Smooth muscle cell of the brain vasculature (primary cell): ENCODE data around the gene COPS7A.
"Not testable (repeated sequence)": the region's sequence is repeated elsewhere in the genome, so short reads cannot be mapped to it uniquely, and the experiment has no call there.

Experiments used
- DNase-seq: peaks from one replicate; pipeline ENCODE4 v3.0.0-alpha.2; 2012; ENCODE audit warnings: low read depth, low spot score

Gene COPS7A

DNA sequence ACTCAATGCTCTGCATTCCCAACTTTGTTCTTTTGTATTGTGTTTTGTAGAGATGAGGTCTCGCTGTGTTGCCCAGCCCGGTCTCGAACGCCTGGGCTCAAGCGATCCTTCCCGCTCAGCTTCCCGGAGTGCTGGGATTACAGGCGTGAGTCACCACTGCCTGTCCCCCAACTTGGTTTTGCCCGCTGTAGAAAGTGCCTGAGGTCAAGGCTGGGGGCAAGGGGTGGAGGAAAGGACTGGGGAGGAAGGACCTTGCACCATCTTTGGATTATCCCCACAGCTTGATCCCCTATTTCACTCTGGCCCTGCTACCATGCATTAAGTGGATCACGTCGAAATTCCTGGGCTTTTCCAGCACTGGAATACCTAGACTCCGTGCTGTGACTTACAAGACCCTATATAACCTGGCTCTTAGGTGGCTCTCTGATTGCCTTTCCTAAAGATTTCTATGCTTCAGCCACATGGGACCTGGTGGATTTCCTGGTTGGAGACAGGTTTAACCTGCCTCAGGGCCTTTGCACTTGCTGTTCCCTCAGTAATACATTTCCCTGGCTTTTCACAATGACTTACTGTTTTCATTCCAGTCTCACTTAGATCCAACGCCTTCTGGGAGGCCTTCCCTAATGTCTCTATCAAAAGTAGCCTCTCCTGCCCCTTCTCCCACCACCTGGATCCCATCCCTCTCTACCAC is 22.6 kb upstream of the COPS7A start:
- no peak for DNase-seq

DNA sequence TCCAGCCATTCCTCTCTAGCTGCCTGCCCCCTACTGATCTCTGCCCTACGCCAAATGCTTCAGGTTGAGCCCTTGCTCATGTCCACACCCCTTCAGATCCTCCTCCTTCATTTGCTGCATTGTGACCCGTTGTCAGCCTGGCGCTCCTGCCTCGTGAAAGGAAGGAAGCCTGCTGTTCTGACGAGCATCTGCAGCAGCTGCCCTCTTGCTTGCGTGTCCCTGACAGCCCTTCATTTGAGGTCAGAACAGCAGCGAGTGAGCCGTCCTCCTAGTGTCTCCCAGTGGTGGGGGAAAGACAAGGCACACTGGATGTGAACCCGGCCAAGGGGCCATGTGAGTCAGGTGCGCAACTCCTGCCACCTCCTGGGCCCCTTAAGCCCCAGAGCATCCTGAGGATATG is 20.2 kb upstream of the COPS7A start:
- DNase-seq = no peak

DNA sequence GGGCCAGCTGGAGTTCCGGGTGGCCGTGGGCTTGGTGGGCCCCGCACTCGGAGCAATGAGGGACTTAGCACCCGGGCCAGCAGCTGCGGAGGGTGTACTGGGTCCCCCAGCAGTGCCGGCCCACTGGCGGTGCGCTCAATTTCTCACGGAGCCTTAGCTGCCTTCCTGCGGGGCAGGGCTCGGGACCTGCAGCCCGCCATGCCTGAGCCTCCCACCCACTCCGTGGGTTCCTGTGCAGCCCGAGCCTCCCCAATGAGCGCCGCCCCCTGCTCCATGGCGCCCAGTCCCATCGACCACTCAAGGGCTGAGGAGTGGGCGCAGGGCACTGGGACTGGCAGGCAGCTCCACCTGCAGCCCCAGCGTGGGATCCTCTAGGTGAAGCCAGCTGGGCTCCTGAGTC is 15.5 kb upstream of the COPS7A start:
- not testable (repeated sequence) for DNase-seq

DNA sequence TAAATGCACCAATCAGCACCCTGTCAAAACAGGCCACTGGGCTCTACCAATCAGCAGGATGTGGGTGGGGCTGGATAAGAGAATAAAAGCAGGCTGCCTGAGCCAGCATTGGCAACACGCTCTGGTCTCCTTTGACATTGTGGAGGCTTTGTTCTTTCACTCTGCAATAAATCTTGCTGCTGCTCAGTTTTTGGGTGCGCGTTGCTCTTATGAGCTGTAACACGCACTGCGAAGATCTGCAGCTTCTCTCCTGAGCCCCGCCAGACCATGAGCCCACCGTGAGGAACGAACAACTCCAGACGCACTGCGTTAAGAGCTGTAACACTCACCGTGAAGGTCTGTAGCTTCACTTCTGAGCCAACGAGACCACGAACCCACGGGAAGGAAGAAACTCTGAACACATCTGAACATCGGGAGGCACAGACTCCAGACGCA is 14.9 kb upstream of the COPS7A start:
- no peak for DNase-seq

DNA sequence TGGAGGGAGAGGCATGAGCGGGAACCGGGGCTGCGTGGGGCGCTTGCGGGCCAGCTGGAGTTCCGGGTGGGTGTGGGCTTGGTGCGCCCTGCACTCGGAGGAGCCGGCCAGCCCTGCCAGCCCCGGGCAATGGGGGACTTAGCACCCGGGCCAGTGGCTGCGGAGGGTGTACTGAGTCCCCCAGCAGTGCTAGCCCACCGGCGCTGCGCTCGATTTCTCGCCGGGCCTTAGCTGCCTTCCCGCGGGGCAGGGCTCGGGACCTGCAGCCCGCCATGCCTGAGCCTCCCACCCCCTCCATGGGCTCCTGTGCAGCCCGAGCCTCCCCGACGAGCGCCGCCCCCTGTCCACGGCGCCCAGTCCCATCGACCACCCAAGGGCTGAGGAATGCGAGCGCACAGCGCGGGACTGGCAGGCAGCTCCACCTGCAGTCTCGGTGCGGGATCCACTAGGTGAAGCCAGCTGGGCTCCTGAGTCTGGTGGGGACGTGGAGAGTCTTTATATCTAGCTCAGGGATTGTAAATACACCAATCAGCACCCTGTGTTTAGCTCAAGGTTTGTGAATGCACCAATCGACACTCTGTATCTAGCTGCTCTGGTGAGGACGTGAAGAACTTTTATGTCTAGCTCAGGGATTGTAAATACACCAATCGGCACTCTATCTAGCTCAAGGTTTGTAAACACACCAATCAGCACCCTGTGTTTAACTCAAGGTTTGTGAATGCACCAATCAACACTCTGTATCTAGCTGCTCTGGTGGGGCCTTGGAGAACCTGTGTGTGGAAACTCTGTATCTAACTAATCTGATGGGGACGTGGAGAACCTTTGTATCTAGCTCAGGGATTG is 7.6 kb upstream of the COPS7A start:
- DNase-seq = not testable (repeated sequence)

DNA sequence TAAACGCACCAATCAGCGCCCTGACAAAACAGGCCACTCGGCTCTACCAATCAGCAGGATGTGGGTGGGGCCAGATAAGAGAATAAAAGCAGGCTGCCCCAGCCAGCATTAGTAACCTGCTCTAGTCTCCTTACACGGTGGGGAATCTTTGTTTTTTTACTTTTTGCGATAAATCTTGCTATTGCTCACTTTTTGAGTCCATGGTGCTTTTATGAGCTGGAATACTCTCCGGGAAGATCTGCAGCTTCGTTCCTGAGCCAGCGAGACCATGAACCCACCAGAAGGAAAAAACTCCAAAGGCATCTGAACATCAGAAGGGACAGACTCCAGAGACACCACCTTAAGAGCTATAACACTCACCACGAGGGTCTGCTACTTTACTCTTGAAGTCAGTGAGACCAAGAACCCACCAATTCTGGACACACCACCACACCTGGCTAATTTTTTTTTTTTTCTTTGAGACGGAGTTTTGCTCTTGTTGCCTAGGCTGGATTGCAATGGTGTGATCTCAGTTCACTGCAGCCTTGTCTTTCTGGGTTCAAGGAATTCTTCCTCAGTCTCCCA is 6.9 kb upstream of the COPS7A start:
- no peak for DNase-seq

DNA sequence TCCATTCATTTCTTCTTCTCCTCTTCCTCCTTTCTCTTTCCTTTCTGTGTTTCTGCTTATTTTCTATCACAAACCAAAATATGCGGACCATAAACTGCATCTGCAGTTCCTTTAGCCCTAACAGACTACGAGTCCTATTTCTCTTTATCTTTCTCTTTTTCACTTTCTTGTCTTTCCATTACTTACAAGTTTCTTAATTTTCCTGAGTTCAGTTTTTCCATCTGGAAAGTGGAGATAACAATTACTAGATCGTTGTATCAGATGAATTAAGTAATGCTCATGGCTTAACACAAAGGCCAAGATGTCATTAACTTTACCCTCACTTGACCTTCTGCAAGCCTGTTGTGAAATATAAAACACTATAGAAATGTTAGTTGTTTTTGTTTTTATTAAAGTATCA is 983 bp upstream of the COPS7A start:
- no peak for DNase-seq

DNA sequence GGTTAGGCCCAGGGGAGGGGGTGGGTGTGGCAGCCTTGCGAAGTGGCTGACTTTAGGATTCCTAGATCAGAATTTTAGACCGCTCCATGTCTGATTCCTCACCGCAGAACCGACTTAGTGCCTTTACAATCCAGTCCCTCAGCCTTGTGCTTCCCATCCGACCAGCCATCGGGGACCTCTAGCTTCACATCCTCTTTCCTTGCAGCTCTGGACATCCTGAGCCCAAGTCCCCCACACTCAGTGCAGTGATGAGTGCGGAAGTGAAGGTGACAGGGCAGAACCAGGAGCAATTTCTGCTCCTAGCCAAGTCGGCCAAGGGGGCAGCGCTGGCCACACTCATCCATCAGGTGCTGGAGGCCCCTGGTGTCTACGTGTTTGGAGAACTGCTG is 557 bp downstream of the COPS7A start:
- DNase-seq = no peak

DNA sequence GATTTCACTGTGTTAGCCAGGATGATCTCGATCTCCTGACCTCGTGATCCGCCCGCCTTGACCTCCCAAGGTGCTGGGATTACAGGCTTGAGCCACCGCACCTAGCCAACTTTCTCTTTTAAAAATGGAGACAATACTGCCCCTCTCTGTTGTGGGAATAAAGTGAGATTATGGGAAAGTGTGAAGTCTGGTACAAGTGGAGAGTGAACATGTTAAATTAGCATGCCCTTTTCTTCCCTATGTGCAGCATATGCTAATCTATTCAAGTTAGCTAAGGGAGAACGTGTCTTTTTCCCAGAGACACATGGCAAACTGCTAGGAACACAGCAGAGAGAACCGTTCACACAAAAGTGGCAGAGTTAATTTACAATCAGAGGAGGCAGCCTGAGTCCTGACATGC is 1.5 kb downstream of the COPS7A start:
- DNase-seq = no peak

DNA sequence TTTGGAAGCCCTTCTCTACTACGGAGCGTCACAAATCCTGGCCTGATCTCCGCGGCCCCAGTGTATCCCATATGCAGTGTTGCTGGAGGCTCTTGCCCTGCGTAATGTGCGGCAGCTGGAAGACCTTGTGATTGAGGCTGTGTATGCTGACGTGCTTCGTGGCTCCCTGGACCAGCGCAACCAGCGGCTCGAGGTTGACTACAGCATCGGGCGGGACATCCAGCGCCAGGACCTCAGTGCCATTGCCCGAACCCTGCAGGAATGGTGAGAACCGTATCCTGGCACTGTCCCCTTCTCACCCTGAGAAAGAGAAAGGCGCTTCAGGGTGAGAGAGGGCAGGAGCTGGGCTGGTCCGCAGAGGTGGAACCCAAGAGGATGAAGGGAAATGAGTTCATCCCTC is 5.3 kb downstream of the COPS7A start:
- DNase-seq = no peak

DNA sequence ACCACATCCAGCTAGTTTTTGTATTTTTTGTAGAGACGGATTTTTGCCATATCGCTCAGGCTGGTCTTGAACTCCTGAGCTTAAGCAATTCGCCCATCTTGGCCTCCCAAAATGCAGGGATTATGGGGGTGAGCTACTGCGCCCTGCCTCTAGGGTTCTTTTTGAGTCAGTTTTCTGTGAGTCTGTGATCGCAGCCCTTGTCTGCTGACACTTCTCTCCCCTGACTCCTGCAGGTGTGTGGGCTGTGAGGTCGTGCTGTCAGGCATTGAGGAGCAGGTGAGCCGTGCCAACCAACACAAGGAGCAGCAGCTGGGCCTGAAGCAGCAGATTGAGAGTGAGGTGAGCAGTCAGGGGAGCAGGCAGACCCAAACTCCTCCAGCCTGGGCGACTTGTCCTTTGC is 6.3 kb downstream of the COPS7A start:
- no peak for DNase-seq

DNA sequence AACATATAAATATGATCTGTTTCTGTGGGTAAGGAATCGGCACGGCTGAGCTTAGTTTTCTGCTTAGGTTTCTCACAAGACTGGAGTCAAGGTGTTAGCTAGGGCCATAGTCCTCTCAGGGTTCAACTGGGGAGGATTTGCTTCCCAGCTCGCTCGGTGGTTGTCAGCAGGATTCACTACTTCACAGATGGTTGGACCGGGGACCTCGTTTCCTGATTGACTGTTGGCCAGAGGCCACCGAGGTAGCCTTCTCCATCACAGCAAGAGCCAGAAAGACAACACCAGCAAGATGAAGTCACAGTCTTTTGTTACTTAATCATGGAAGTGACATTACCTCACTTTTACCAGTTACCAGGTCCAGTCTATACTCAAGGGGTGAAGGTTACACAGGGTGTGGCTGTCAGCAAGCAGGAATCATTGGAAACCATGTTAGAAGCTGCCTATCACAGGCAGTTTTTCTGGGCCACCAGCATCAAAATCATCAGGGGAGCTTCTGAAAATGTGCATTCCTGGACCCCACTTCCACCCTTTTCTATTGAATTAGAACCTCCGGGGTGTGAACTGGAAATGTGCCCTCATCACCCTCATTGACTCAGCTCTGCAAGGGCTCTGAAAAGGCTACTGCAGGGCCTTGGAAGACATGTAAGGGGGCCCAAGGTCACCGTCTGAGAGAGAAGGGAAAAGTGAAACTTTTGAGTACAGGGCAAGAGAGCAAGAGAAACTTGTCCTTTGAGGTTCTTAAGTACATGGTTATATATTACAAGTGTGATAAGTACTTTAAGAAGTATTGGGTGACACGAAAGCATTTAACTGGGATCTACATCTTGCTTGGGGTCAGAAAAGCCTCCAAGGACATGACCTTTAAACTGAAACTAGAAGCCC is 10.9 kb downstream of the COPS7A start:
- no peak for DNase-seq

DNA sequence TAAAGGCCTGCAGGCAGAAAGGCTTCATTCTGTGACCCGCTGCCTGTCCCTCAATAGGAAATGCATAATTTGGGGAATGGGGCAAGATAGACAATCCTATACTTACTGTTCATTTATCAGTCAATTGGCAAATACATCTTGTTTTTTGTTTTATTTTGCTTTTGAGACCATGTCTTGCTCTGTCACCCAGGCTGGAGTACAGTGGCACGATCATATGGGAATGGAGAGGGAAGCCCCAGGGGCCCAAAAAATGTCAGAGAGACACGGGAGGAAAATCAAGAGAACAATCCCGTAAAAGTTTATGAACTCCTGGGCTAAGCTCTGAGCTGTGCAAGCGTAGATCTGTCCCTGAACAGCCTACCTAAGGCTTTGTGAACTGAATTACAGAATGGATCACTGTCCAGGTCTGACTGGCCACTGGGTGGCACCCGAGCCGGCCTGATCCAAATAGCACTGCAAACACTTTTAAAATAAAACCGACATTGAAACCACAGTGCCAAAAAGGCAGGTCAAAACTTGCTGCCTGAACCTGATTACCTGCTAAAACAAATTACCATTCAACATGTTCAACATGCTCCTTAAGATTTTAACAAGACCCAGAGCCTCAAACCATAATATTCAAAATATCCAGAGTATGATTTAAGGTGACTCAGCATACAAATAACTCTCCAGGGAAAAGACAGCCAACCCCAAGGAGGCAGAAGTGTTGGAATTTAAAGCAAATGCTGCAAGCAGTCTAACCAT is 11.8 kb downstream of the COPS7A start:
- DNase-seq = no peak

DNA sequence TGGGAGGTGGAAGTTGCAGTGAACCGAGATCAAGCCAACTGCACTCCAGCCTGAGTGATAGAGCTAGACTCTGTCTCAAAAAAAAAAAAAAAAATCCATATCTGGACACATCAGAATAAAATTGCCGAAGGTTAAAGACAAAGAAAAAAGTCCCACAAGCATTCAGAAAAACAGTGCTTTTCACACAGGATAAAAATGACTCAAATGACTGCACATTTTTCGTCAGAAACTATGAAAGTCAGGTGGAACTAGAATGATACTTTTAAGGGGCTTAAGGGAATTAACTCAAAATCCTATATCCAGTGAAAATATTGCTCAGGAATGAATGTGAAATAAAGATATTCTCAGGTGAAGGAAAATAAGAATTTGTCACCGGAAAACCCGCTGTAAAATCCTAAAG is 12.9 kb downstream of the COPS7A start:
- DNase-seq = no peak

DNA sequence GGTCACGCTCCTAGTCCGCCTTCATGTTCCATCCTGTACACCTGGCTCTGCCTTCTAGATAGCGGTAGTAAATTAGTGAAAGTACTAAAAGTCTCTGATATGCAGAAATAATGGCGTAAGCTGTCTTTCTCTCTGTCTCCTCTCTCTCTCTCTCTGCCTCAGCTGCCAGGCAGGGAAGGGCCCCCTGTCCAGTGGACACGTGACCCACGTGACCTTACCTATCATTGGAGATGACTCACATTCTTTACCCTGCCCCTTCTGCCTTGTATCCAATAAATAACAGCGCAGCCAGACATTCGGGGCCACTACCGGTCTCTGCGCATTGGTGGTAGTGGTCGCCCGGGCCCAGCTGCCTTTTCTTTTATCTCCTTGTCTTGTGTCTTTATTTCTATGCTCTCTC is 18.2 kb downstream of the COPS7A start:
- DNase-seq = not testable (repeated sequence)

DNA sequence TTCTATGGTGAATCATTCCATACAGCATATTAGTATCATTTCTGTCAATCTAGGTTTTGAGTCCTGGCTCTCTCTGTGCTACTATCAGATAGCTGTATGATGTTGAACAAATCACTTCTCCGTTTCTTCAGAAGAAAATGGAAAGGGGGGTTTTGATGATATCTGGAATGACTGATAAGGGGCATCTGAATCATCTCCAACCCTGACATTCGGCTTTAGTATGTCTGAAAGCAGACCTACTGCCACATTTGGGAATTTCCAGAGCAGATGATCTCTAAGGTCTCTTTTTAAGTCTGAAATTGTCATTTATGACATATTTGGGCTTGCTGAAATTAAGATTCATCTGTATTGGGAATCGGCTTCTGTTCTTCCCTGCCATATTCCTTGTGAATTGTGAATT is 19.0 kb downstream of the COPS7A start:
- no peak for DNase-seq

DNA sequence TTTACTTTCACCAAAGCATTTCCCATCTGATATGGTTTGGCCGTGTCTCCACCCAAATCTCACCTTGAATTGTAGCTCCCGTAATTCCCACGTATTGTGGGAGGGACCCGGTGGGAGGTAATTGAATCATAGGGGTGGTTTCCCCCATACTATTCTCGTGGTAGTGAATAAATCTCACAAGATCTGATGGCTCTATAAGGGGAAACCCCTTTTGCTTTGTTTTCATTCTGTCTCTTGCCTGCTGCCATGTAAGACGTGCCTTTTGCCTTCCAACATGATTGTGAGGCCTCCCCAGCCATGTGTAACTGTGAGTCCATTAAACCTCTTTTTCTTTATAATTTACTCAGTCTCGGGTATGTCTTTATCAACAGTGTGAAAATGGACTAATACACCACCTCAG is 19.5 kb downstream of the COPS7A start:
- DNase-seq = not testable (repeated sequence)

DNA sequence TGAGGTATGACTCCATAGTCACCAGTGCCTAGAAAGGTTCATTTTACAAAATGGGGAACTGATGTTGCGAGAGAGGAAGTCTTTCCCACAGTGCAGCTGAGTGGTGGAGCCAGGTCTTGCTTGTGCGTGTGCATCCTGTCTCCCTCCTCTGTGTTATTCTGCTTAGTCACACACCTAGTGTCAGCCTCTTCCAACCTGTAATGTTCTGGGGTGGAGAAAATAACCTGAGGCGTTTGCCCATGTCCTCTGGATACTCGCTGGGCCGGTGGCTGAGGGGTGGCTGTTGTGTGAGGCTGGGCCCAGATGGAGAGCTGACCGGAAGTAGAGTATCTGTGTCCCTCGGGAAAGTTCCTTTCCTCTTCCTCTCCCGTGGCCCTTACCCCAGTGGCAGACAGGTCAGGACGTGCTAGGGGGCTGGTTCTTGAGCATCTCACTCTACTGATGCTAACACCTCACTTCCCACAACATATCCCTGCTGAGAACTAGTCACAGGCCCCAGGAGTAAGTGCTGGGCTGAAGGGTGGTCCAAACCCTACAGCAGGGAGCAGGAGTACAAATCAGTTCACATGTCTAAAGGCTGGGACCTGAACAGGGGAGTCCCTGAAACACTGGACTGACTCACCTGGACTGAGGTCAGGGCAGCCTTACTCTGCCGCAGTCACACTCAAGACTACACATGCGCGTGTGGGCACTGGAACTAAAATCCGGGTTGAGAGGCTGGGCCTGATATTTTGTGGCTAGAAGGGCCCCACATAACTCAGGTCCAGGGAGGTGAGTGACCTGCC is 22.1 kb downstream of the COPS7A start:
- no peak for DNase-seq

DNA sequence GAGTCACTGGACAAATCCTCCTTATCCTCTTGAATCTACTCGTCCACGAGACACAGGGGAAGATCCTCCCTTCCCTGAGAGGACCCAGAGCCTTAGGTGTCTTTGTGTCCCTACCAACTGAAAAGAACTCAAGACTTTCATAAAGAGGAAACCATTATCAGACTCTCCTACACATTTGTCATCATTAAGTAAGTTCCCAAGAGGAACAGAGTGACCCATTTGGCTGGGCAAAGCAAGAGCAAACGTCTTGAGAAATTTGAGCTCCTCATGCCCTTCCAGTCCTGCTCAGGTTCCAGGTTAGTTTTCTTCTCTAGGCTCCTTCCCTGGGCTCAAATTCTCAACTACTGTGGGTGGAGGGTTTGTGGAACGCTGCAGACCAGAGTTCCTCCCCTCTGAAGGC is 23.4 kb downstream of the COPS7A start:
- DNase-seq = no peak

DNA sequence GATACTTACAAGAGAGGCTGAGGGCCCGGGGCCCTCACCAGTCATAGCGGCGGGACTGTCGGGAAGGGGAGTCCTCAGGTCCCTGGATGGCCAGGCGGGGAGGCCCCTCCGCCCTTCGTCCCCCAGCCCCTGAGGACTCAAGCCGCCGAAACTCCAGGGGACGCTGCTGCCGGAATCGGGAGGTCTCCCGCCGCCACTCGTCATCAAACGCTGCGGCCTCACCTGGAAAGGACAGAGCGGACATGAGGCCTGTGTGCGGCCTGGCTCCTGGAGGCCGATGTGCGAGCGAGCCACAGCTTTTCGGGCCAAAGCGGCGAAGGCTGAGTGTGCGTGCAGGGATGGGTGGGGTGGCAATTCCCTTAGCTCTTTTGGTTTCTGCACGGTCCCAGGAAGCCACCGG is 24.9 kb downstream of the COPS7A start:
- no peak for DNase-seq
